GM21360 (cell line): ENCODE measurements around the gene LBX1.
"Not testable (repeated sequence)": the region's sequence is repeated elsewhere in the genome, so short reads cannot be mapped to it uniquely, and the experiment has no call there.

Experiments used
- ATAC-seq: cut with Tn5 transposase; IDR thresholded peaks from one replicate; pipeline ENCODE4 v1.9.1; 2021; ENCODE audit warnings: mild to moderate bottlenecking, moderate library complexity; ENCODE audit not compliant: unreplicated experiment

The LBX1 gene

GRCh38 chr10:101215397-101216206 lies 13.7 kb downstream of the LBX1 start:
- ATAC-seq: no peak

DNA sequence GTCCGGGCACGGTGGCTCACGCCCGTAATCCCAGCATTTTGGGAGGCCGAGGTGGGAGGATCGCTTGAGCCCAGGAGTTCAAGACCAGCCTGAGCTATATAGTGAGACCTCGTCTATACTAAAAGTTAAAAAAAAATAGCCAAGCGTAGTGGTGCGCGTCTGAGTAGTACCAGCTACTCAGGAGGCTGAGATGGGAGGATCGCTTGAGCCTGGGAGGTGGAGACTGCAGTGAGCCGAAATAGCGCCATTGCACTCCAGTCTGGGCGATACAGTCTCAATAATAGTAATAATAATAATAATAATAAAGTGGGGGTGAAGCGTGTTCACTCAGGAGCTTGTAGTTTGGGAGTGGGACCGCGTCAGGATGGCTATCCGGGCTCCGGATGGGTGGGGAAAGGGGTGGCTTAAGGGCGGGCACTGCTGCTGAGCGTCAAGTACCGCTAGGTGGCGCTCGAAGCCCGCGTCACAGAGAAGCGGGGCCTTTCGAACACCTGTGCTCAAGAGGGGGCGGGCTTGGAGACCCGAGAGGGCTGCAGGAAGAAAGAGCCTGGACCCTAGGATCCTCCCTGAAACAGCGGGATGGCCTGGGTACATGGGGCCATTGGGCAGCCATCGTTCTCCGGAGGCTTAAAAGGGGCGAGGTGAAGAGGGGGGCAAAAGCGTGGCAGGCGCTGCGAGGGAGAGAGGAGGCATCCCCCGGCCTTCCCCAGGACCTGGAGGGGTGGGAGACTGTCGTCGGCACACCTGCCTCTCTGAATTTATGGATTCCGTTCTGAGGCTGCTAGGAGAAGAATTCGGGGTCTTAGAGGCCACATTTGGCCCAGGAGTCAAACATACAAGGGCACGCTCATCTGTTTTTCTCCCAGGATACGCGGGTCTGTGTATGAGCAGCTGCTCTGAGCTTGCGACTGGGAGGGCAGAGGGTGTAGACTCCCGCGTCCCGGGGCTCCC lies 14.5 kb downstream of the LBX1 start:
- peak; percentile 82 for ATAC-seq

DNA sequence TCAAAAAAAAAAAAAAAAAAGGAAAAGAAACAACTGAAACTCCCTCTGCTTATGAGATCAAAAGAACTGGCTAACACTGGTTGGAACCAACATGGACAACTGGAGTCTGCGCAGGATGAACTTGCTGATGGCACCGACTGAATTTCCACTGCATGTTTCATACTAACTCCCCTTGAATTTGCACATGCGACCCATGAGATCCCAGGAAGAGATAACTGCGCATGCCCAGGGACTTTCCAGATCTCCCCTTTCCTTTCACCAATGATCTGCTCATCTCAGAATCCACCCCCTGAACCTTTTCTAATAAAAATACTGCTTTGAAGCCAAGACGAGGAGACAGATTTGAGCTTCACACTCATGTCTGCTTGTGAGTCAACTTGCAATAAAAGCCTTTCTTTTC lies 20.7 kb downstream of the LBX1 start:
- no peak for ATAC-seq

DNA sequence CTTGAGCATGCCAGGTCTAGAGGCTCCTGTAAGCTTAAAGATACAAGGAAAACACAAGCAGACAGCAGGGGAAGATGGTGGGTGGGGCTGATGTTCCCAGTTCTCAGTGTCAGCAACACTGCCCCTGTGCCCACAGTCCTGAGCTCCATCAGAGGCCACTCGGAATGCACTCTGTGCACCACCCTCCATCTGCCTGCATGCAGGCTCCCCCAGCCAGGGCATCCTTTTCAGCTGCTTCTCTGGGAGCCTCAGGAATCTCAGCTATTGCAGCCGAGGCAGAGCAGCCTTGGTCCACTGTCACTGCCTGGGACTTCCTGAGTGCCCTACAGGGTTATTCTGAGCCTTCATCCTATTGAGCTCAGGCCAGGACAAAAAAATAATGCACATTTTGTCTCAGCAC lies 22.2 kb downstream of the LBX1 start:
- ATAC-seq: no peak

DNA sequence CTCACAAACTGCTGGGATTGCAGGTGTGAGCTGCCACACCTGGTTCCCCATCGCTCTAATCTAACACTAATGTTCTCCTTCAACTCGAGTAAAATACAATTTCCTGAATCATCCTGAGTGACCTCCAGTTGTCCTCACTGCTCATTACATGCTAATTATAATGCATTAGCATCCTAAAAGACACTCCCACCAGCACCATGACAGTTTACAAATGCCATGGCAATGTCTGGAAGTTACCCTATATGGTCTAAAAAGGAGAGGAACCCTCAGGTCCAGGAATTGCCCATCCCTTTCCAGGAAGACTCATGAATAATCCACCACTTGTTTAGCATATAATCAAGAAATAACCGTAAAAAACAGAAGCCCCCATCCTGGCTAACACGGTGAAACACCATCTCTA lies 26.6 kb downstream of the LBX1 start:
- not testable (repeated sequence) for ATAC-seq

DNA sequence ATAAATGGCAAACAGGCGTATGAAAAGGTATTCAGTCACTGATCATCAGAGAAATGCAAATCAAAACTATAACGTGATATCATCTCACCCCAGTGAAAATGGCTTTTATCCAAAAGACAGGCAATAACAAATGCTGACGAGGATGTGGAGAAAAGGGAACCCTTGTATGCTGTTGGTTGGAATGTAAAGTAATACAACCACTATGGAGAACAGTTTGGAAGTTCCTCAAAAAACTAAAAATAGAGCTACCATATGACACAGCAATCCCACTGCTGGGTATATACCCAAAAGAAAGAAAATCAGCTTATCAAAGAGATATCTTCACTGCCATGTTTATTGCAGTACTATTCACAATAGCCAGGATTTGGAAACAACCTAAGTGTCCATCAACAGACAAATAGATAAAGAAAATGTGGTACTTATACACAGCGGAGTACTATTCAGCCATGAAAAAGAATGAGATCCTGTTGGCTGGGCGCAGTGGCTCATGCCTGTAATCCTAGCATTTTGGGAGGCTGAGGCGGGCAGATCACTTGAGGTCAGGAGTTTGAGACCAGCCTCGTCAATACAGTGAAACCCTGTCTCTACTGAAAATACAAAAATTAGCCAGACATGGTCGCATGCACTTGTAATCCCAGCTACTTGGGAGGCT lies 30.8 kb downstream of the LBX1 start:
- ATAC-seq: not testable (repeated sequence)

GRCh38 chr10:101195921-101196320 lies 33.3 kb downstream of the LBX1 start:
- ATAC-seq: no peak

DNA sequence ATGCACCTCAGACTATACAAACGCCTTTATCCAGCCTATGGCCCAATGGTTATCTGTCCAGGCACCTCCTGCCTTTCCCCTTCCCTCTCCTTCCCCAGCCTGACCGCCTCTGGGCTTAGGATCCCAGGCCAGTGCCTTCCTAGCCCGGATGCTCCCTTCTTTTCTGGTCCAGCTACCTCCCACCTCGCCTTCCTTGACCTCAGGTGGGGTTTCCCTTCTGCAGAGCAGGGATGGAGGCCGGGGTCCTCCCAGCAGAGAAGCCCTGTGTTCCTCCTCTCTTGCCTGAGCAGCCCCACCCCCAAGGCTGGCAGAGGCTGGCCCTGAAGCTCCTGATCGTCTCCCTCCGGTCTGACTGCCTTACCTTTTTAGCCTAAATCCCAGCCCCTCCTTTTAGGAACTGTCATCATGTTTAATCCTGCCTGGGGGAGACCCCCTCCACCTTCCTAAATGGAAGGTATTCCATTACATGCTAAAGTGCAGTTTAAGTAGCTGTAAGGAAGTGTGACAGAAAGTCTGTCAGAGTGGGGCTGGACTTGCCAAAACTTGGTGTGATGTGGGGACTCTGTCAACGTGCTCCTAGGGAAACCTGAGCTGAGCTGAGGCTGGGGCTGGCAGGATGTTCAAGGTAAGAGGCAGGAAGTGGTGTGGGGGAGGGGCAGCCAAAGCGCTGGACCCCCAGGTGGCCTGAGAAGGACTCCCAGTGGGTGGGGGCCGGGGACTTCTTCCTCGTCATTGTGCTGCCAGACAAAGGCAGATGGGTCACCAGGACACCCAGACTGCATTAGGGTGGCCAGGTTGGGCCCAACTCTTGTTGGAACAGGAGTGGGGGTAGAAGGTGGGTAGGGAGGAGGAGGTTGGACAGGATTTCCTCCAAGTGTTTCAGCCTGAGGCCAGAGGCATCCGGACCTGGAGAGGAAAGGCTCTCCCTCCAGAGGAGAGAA lies 39.5 kb downstream of the LBX1 start:
- ATAC-seq: no peak

DNA sequence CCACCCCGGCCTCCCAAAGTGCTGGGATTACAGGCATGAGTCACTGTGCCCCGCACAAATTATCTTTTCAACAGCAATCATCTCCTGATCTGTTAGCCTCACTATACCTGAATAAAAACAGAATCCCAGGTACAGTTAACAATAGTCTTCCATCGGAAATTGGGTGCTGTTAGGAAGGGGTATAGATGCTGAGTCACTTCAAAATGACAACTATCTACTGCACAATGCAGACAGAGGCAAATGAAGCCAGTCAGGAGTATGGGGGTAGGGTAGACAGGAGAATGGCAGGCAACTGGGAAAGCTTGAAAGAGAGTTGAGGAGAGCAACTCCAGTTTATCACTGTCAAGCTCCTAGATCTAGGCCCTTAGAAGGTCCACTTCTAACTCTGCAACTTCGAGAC lies 40.3 kb downstream of the LBX1 start:
- ATAC-seq: no peak

- ATAC-seq: no peak
These were observed 45.6 kb downstream of the LBX1 start for GRCh38 chr10:101183458-101184183.

GRCh38 chr10:101182936-101183335 lies 46.3 kb downstream of the LBX1 start:
- no peak for ATAC-seq
